GM12801 (cell line): ENCODE data around the gene SH3TC2.

ENCODE experiments used
- TF ChIP-seq, protein P1 (sequence below): IDR thresholded peaks from one replicate; pipeline ENCODE4 v1.5.1; 2011; ENCODE audit warnings: control low read depth; ENCODE audit not compliant: insufficient read length; ENCODE audit errors: extremely low read depth

Gene SH3TC2

GRCh38 chr5:149060325-149060724 is 2.5 kb downstream of the SH3TC2 start:
- TF ChIP-seq, protein P1, sequence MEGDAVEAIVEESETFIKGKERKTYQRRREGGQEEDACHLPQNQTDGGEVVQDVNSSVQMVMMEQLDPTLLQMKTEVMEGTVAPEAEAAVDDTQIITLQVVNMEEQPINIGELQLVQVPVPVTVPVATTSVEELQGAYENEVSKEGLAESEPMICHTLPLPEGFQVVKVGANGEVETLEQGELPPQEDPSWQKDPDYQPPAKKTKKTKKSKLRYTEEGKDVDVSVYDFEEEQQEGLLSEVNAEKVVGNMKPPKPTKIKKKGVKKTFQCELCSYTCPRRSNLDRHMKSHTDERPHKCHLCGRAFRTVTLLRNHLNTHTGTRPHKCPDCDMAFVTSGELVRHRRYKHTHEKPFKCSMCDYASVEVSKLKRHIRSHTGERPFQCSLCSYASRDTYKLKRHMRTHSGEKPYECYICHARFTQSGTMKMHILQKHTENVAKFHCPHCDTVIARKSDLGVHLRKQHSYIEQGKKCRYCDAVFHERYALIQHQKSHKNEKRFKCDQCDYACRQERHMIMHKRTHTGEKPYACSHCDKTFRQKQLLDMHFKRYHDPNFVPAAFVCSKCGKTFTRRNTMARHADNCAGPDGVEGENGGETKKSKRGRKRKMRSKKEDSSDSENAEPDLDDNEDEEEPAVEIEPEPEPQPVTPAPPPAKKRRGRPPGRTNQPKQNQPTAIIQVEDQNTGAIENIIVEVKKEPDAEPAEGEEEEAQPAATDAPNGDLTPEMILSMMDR: no peak

DNA sequence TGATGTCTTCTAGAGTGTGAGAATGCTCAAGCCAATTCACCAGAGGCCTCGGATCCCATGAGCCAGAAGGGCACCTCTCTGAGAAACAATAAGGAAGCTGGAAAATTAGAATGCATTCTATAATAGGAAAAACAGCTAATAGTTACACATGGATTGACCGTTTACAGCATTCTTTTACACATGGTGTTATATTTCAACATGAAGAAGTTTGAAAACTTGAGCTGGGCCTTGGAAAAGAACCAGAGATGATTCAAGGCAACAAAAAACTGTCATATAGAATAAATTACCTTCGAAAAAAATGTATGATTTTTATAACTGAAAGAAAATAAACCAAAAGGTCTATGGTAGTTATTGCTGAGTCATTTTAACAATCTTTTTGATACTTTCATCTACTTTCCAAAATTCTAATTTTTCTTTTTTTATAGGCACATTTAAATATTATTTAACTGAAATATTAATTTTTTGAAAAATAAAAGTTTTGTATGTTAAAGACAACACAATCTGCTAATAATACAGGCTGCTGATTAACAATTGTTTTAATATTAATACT is 6.2 kb downstream of the SH3TC2 start:
- TF ChIP-seq, protein P1: no peak

- TF ChIP-seq, protein P1: no peak
Observed at GRCh38 chr5:149054416-149054815, 8.4 kb downstream of the SH3TC2 start.

DNA sequence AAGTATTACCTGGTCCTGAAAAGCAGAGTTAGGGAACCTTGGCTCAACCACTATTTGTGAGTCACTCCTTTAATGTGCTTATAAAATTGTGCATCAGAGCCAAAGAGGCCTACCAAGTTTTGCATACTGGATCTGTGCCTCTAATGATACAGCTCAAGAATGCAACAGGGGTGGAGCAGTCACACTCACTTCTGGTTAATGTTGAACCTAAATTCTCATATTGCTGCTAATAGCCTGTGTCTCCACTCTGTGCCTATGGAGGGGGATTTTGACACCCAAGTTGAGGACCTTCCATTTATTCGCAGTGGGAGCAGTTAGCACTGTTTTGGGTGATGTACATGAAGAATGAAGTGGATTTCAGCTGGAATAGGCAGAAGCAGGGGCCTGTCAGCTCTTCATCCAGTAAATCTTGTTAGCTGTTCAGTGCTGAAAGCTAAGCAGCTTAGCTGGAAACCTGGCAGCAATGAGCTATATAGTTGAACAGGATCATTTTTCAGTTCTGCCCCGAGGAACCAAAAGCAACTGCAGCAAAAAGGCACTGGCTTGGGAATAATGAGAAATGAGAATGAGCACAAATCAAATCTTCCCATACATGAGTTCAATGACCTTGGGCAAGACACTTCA is 9.7 kb downstream of the SH3TC2 start:
- TF ChIP-seq, protein P1: no peak

GRCh38 chr5:149049371-149049781 is 13.5 kb downstream of the SH3TC2 start:
- TF ChIP-seq, protein P1: no peak

DNA sequence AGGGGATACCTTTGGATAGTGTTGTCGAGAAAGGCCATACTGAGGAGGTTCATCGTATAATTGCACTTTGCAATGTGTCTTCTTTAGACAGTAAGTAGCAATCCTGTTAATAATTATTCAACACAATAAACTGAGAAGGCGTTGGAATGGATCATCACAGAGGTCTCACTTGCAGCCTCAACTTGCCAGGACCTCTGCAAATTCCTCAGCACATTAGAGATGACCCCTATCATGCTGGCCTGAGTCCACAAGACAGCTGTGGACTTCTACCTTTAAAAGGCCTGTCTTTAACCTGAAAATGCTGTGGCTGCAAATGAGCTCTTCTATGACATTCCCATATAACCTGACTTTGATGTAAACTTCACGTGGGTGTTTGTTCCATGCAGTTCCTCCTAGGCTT is 14.1 kb downstream of the SH3TC2 start:
- TF ChIP-seq, protein P1: no peak

DNA sequence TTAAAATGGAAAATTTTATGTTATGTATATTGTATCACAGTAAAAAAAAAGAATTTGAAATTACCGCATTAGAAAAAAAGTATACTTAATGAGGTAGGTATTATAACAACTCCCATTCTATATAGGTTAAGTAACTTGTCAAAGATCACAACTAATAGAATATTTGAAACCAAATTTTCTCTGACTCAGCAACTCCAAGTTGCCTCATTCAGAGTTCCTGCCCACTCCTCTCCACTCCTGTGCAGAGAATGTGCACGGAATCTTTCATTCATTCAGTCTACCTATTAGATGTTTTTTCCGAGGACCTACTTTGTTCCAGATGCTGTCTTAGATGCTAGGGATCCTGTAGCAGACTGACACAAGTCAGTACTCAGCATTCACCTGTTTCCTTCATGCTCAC is 15.4 kb downstream of the SH3TC2 start:
- TF ChIP-seq, protein P1: no peak
